ENCODE results near the gene SND1. TPM values are rescaled to one million over a fixed set of nuclear protein-coding genes. Genes with fewer than 3 reads are reported as not detected.

SND1 gene
- total and polyA plus RNA-seq, 10 of the 15 experiments (the other 5 are each of a cell fraction or from before 2014, with no cell fraction given) = 52.4 to 270 (median 146) TPM

- TF ChIP-seq BCL11A (IDR thresholded peaks at IDR 0.05; ENCODE audit: low read depth, low read length) = no peak
These were observed 160.5 kb downstream of the SND1 start (continued) for GRCh38 chr7:127812540-127812939.

DNA sequence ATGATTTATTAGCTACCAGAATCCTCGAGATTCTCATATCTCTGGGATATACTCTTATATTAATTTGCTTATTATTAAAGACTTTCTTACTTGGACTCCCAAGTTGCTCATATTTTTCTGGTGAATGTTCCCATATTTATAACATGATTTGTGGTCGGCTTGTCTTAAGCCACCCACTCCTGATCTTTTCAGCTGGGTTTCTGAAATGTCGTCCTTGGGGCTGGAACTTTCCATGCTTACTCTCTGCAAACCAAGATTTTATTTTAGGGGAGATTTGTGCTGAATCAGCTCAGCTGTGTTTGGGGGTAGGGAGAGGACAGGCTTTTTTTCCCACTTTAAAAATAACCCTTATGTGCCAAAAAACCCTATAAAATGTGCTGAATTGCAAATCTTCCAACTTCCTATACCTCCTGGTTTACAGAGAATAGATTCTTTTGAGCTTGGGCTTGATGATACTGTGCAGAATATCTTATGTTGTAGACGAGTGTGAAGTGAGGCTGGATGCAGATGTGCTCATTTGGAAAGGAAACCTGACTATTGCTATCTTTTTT lies 162.1 kb downstream of the SND1 start:
- Histone ChIP-seq H3K9ac (ENCODE audit: control insufficient read depth, insufficient read depth, low read length) (no peak overlapping the region), H4K20me1 (ENCODE audit: control insufficient read depth, insufficient read depth) (peaks cover 5% of the 10 kb centered on the region), H3K36me3 (ENCODE audit: control insufficient read depth in 2 of 2, insufficient read depth in 2 of 2, low read length in 1 of 2) (peaks cover 3 to 5% of the 10 kb centered on the region in 2 experiments; a peak in 3 of 4 replicates), H3K79me2 (ENCODE audit: control insufficient read depth, insufficient read depth, low read length) (peaks cover 31% of the 10 kb centered on the region), H3K27ac (ENCODE audit: control insufficient read depth, insufficient read depth) (no peak overlapping the region), H3K9me3 (replicated peaks; ENCODE audit: control insufficient read depth, insufficient read depth, low read length) (no peaks in the 10 kb centered on the region), H3K4me3 (no peak overlapping the region), H3K4me2 (ENCODE audit: control insufficient read depth, insufficient read depth) (no peak overlapping the region), H2AFZ (ENCODE audit: control insufficient read depth, low read depth, low read length) (no peak overlapping the region), H3K4me1 (ENCODE audit: control insufficient read depth, insufficient read depth, low read length) (no peaks in the 10 kb centered on the region), H3K27me3 (replicated peaks in 1 of 2; ENCODE audit: control insufficient read depth in 2 of 2, insufficient read depth in 2 of 2, low read length in 1 of 2) (no peaks in the 10 kb centered on the region)
- no peak for DNase-seq (ENCODE audit: low read depth, low spot score)
- ATAC-seq = no peak
- 95% methylated on average over 4 of the region's 4 CpGs for WGBS (ENCODE audit: insufficient coverage, insufficient replicate concordance, low lambda C conversion rate, missing lambda C conversion rate)
- POLR2A ChIA-PET = interaction anchor here (0.9 to 1.1 kb wide), 2 partner anchors 9 to 33 kb away, joined by 3 read pairs; no protein-coding TSS in a partner anchor
- SMC1A ChIA-PET (ENCODE audit: uncharacterized antibody, unreplicated experiment) = interaction anchor here (1.0 to 2.9 kb wide), 4 partner anchors 11 to 26 kb away, joined by 3 to 12 read pairs (median 8); no protein-coding TSS in a partner anchor
- FAIRE-seq = no peak
- TF ChIP-seq BCL11A (IDR thresholded peaks at IDR 0.05; ENCODE audit: low read depth, low read length) = no peak
- TF ChIP-seq SIN3A (IDR thresholded peaks at IDR 0.05; ENCODE audit: low read depth, low read length) = no peak
- TF ChIP-seq PAX8 (IDR thresholded peaks at IDR 0.05) = no peak
- TF ChIP-seq RELA (IDR thresholded peaks at IDR 0.05; ENCODE audit: borderline replicate concordance, partially characterized antibody) = no peak
- no peak for TF ChIP-seq ZSCAN29 (IDR thresholded peaks at IDR 0.05)
- no peak for TF ChIP-seq IRF4 (IDR thresholded peaks at IDR 0.05; ENCODE audit: low read depth, low read length)
- no peak for TF ChIP-seq FOS (IDR thresholded peaks at IDR 0.05; ENCODE audit: borderline replicate concordance, extremely low read depth, insufficient read length)
- TF ChIP-seq, protein P1, sequence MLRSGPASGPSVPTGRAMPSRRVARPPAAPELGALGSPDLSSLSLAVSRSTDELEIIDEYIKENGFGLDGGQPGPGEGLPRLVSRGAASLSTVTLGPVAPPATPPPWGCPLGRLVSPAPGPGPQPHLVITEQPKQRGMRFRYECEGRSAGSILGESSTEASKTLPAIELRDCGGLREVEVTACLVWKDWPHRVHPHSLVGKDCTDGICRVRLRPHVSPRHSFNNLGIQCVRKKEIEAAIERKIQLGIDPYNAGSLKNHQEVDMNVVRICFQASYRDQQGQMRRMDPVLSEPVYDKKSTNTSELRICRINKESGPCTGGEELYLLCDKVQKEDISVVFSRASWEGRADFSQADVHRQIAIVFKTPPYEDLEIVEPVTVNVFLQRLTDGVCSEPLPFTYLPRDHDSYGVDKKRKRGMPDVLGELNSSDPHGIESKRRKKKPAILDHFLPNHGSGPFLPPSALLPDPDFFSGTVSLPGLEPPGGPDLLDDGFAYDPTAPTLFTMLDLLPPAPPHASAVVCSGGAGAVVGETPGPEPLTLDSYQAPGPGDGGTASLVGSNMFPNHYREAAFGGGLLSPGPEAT (IDR thresholded peaks at IDR 0.05; ENCODE audit: low read depth) = no peak
- no peak for TF ChIP-seq ZNF274 (IDR thresholded peaks at IDR 0.05; ENCODE audit: insufficient read depth, insufficient read length)
- TF ChIP-seq SMAD1 (IDR thresholded peaks at IDR 0.05; ENCODE audit: low read depth, partially characterized antibody) = no peak
- no peak for TF ChIP-seq ATF2 (IDR thresholded peaks at IDR 0.05; ENCODE audit: low read length)
- no peak for TF ChIP-seq IKZF2 (IDR thresholded peaks at IDR 0.05)
- intact Hi-C loops (cut with micrococcal nuclease; ENCODE audit: unreplicated experiment) = no loop called here
- in situ Hi-C loops (cut with MboI) = no loop called here
- CTCF ChIA-PET = interaction anchor here (1.0 to 2.2 kb wide), 5 partner anchors 19 to 106 kb away, joined by 3 to 10 read pairs (median 3); no protein-coding TSS in a partner anchor
- RAD21 ChIA-PET (ENCODE audit: unreplicated experiment) = no interaction called here
- no TSS peak for BruUV-seq (replicated peaks)

Measured in GM12878 (cell line).